Stimulated activated CD8-positive, alpha-beta memory T cell treated with anti-CD3 and anti-CD28 coated beads, Interleukin-4, amount 100 ng/mL, for 48 hours (primary cell): ENCODE data around the gene CCDC40.
A peak's percentile ranks its signal among the peaks of the same experiment; 100 is the strongest.

Experiments used
- DNase-seq: peaks from one replicate; pipeline ENCODE4 v3.0.0-alpha.2; 2020

Gene CCDC40

DNA sequence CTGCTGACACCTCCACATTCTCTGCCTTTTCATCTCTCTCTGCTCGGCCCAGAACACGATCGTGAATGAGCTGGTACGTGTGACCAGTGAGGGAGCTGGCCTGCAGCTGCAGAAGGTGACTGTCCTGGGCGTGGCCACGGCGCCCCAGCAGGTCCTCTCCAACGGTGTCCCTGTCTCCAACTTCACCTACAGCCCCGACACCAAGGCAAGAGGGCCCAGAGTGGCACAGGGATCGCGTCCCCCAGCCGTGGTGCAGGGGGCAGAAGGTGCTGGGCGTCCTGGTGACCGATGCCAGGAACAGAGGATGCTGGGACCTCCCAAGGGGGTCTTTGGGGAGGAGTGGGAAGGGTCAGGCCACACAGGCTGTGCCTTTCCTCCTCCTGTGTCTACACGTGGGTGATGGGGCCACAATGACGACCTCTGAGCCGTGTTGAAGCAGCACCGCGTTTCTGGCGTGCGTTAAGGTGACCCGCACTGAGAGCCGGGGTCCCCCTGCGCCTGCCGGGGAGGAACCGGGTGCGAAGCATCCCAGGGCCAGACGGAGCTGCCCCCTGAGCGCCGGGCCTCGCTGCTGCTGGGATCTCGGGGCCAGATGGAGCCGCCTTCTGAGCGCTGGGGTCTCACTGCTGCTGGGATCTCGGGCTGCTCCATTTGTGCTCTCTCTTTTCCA, 82.3 kb downstream of the CCDC40 start:
- DNase-seq, result no peak

DNA sequence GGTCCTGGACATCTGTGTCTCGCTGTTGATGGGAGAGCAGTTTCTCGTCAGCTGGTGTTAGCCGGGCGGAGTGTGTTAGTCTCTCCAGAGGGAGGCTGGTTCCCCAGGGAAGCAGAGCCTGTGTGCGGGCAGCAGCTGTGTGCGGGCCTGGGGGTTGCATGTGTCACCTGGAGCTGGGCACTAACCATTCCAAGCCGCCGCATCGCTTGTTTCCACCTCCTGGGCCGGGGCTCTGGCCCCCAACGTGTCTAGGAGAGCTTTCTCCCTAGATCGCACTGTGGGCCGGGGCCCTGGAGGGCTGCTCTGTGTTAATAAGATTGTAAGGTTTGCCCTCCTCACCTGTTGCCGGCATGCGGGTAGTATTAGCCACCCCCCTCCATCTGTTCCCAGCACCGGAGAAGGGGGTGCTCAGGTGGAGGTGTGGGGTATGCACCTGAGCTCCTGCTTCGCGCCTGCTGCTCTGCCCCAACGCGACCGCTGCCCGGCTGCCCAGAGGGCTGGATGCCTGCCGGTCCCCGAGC, 82.9 kb downstream of the CCDC40 start:
- no peak for DNase-seq

DNA sequence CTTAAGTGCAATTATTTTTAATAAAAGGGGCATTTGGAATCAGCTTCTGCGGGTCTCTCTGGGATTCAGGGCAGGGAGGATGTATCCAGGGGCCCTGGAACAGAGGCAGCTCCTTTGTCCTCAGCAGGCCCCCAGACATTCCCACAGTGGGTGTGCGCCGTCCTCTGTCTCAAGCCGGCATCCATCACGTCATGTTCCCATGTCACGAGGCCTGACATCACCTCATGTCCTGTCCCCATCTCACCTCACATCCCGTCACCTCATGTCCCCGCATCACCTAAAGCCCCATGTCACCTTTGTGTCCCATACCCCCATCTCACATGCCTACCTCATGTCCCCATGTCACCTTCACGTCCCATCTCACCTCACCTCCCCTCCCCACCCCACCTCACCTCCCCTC, 83.4 kb downstream of the CCDC40 start:
- no peak for DNase-seq

DNA sequence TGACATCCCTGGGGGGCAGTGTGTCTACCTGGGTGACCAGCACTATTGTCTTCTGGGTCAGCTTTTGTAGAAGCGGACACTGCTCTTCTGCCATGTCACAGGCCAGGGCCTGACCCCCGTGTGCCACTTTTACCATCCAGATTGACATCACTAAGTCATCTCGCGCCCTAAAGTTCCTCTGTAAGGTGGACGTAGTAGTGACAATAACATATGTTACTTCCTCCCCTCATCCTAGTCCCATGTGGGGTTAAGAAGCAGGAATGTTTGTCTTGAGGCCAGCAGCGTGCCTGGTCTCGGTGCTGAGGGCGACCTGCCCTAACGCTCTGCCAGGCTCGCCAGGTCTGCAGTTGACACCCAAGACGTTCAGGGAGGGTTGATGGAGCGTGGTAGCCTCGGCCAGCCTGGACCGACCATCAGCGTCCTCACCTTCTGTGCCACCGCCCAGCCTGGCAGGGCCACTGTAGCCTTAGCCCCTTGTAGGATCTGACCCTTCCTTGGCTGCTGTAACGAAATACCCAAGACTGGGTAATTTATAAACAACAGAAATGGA, 85.7 kb downstream of the CCDC40 start:
- DNase-seq, result no peak

DNA sequence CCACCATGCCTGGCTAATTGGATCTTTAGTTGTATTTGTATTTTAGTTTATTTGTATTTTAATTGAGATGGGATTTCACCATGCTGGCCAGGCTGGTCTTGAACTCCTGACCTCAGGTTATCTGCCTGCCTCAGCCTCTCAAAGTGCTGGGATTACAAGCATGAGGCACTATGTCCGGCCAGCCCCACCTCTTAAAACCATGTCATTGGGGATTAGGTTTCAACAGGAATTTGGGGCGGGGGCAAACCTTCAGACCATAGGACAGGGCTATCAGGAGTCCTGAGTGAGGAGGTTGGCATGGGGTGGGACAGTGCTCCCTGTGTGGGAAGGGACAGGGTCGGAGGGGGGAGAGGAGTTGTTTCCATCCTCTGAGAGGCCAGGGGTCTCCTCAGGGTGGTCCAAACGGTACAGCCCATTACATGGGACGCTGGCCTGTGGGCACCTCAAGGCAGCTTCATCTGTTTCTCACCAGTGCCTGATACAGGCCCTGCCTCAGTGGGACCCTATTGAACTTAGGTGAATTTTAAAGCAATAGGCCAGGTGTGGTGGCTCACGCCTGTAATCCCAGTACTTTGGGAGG, 86.6 kb downstream of the CCDC40 start:
- DNase-seq, result no peak

DNA sequence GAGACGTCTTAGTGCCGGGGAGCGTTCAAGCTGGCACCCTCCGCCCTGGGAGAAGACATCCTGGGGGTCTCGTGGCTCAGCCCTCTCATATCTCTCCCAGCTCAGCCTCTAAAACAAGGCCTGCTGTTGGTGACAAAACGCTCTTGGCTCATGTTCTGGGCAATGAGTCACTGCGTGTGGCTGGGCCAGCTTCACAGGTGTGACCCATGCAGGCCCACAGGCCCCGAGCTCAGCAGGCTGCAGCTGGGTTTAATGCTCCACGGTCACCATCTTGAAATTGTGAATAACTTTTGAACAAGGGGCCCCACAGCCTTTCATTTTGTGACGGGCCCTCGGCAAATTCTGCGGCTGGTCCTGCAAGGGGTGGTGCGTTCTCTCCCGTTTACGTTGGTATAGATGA, 87.3 kb downstream of the CCDC40 start:
- DNase-seq, result no peak

DNA sequence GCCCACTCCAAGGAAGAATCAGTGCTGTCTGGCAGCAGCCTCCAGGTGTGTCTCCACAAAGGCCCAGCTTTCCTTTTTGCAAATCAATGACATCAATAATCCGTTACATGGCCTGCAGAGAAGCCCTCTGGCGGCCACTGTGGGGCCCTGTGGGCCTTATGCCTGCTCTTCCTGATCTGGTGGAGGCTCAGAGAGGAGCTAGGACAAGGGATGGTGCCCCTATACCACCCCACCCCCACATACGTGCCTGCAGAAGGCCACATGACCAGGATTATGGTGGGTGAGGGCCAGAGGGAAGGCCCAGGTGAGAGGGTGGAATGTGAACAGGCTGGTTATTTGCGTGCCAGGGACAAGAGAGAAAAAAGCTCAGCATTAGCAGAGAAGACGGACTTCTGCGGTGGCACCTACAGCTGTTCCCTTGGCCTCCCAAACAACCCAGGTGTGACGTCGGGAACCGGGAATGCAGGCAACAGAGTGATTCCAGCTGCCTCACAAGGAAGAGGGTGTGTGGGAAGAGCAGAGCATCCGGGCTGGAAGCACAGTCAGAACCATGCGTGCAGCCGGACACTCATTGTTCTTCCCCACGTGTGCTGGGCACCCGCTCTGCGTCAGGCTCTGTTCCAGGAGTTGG, 88.0 kb downstream of the CCDC40 start:
- no peak for DNase-seq

DNA sequence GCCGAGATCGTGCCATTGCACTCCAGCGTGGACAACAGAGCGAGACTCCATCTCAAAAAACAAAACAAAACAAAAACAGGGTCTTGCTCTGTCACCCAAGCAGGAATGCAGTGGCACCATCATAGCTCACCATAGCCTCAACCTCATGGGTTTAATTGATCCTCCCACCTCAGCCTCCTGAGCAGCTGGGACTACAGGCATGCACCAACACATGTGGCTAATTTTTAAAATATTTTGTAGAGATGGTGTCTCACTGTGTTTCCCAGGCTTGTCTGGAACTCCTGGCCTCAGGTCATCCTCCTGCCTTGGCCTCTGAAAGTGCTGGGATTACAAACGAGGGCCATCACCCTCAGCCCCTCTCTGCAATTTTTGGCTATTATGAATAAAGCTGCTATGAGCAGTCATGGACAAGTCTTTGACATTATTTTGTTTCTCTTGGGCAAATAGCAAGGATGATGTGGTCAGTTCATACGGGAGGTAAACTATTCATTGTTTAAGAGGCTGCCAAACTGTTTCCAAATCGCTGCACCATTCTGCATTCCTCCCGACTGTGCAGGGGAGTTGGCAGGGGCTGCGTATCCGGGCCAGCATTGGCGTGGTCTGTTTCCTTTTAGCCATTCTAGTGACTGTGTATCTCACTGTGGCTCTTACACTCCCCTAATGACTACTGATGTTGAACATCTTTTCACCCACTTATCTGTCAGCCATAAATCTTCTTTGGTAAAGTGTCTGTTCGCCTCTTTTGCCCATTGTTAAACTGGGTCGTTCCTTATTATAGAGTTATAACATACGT, 89.4 kb downstream of the CCDC40 start:
- DNase-seq, result no peak

DNA sequence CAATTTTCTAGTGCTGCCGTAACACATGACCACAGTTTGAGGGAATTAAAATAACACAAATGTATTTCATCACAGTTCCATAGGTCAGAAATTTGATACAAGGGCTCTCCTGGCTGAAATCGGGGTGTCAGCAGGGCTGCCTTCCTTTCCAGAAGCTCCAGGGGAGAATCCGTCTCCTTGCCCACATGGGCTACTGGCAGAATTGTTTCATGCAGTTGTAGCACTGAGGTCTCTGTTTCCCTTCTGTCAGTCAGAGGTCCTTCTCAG, 89.9 kb downstream of the CCDC40 start:
- DNase-seq, result no peak

DNA sequence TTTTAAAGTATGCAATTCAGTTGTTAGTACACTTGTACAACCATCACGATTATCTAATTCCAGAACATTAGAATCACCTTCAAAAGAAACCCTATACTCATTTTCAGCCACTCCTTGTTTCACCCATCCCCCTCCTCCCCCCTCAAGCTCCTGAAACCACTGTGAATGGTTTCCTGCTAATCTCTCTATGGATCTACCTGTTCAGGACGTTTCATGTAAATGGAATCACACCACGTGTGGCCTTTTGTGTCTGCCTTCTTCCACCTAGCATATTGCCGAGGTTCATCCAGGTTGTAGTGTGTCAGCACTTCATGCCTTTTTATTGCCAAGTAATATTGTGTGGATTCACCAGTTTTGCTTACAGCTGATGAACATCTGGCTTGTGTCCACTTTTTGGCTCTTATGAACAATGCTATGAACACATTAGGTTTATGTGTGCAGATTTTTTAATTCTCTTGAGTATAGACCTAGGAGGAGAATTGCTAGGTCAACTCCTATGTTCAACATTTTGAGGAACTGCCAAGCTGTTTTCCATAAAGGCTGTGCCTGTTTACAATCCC, 92.6 kb downstream of the CCDC40 start:
- no peak for DNase-seq

DNA sequence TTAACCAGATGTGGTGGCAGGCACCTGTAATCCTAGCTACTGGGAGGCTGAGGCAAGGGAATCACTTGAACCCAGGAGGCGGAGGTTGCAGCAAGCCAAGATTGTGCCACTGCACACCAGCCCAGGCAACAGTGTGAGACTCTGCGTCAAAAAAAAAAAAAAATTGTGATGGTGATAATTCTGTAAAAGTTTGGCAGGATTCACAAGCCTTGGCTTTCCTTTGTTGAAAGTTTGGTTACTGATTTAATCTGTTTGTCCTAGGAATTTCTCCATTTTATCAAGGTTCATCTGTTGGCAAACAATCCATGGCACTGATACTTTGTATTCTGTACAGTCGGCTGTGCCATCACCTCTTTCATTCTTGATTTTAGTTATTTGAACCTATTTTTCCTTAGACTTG, 94.5 kb downstream of the CCDC40 start:
- DNase-seq, result no peak

DNA sequence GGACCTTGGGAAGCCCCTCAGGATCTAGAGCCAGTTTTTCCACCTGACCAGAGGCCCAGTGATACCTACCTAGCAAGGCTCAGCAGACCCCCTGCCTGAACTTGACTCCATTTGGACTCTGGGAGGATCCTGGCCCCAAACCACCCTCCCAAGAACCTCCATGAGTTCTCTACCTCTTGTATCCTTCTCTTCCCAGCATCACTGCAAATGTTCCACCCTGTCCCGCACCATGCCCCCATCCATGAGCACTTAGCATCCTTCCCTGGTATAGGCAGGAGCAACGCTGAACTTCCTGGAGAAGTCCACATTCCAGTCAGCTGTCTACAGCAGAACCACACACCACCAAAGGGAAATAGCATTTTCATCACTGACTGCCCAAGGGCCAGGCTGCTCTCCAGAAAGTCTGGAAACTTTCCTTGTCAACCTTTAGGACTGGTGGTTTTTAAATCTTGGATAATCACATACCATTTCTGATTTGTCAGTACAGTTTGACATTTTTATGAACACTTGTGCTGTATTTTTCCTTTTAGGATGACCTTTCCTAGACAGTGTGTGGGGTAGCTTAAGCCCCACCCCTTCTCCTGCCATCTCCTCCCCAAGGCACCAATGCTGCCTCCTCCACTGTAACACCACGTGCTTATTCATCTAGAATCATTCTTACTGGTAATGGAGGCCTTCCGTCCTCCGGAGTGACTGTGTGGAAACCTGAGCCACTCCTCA, 96.6 kb downstream of the CCDC40 start:
- DNase-seq, result no peak

DNA sequence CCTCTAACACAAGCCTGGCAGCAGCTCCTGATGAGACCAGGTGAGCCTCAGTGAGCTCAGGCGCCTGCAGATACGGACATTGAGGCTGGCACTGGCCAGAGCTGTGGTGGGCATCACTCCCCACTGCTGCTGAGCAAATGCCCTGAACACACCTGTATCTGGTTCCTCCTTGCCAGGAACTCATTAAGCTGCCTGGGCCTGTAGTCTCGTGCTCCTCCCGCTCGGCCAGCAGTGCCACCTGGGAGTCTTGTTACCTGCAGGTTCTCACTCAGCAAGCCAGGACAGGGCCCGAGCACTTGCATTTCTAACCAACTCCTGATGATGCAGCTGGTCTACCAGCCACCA, 97.2 kb downstream of the CCDC40 start:
- no peak for DNase-seq

DNA sequence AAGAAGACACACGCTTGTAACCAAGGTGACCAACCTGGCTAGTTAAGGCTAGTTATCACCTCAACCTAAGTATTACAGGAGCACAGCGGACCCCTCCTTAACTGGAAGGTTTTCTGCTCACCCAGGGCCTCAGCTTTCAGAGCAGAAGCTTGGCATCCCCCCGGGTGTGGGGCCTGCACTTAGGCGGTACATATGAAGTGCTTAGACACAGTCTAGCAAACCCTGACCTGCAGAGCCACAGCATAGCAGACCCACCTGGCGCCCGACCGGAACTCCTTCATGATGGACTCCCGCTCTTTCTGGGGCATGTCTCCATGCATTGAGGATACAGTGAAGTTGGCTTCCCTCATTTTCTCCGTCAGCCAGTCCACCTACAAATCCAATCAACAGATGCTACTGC, 100.7 kb downstream of the CCDC40 start:
- no peak for DNase-seq

DNA sequence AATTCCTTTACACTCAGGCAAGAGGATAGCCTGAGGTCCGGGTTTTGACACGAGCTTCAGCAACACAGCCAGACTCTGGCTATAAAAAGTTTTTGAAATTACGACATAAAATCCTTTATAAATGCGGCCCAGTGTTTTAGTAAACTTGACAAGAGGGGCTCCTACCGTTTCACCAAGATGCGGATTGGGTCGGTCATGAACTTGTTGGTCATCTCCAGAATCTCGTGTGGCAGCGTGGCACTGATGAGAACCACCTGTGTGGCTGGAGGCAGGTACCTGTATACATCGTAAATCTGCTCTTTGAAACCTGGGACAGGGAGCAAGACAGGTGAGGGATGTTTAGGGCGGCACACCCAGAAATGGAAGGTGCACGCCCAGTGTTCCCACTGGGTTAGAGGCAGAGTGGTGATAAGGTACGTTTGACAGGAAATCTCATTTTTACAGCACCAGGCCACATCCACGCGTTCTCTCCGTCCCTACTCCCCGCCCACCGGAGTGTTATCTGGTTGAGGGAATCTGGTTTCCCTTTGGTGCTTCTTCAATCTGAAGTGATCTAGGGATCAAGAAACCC, 102.5 kb downstream of the CCDC40 start:
- DNase-seq, result no peak

DNA sequence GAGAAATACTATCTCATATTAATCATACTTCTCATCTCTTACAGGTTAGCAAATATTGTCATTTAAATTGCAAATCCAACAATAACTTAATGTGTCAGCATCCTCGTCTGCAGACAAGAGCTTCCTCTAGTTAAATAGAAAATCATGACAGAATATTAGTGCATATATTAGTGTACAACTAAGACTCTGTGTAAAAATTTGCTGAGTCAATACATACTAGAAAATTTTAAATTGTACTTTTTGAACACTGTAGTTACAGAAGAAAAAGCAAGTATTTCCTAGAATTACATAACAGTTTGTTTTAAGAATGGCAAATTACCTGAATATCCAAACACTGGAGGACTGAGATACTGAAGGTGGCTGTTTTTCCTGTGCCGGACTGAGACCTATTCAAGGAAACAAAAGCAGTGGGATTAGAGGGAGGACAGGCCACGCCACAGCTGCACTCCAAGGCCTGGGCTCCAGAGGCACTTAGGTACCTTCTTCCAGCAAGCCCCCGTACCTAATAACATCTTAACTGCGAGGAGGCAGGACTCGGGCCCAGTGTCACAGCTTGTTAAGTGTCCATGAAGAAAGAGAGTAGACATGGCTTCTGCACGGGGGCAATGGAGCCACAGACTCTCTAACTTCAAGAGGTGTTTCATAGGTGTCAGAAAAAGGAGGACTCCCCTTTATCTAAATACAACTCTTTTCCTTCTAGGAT, 105.2 kb downstream of the CCDC40 start:
- DNase-seq, result no peak

DNA sequence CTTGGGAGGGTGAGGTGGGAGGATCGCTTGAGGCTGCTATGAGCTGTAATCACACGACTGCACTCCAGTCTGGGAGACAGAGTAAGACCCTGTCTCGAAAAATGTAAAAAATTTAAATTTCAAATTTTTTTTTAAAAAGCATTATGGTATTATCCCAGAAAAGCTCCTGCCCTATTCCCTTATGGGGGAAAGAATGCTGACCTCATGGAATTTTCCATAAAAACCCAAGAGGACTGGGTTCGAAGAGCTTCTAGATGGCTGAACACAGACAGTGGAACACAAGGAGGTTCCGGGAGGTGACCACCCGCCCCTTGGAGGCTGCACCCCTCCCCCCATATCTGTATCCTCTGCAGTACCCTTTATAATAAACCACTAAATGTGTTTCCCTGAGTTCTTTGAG, 106.5 kb downstream of the CCDC40 start:
- DNase-seq, result no peak

DNA sequence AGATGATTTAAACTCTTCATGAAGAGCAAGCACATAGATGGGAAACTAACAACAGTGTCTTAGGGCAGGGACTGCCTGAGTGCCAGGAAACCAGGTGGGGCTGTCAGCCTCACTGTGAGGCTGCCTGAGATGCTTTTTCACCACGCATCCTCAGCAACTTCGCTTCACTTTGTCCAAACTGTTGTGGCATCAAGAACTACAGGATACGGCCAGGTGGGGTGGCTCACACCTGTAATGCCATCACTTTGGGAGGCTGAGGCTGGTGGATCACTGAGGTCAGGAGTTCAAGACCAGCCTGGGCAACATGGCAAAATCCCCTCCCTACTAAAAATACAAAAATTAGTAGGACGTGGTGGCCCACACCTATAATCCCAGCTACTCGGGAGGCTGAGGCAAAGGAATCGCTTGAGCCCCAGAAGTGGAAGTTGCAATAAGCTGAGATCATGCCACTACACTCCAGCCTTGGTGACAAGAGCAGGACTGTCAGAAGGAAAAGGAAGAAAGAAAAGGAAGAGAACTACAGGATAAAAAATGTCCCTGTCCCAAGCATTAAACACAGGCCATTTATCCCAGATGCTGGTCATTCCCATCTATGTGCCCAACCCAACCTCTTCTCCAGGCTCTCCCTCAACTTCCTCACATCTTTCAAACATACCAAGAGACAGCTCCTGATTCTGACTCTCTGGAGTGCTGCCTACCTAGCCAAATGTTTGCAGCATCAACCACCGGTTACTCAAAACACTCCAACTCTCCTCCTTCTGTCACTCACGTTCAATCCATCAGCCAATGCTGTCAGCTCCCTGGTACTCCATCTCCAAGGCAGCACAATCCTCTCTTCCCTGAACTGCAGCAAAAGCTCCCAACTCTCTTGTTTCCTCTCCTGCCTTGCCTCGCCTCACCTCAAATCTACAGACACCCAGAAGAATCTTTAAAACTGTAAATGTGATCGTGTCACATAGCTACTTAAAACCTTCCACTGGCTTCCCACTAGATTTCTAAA, 108.9 kb downstream of the CCDC40 start:
- no peak for DNase-seq

DNA sequence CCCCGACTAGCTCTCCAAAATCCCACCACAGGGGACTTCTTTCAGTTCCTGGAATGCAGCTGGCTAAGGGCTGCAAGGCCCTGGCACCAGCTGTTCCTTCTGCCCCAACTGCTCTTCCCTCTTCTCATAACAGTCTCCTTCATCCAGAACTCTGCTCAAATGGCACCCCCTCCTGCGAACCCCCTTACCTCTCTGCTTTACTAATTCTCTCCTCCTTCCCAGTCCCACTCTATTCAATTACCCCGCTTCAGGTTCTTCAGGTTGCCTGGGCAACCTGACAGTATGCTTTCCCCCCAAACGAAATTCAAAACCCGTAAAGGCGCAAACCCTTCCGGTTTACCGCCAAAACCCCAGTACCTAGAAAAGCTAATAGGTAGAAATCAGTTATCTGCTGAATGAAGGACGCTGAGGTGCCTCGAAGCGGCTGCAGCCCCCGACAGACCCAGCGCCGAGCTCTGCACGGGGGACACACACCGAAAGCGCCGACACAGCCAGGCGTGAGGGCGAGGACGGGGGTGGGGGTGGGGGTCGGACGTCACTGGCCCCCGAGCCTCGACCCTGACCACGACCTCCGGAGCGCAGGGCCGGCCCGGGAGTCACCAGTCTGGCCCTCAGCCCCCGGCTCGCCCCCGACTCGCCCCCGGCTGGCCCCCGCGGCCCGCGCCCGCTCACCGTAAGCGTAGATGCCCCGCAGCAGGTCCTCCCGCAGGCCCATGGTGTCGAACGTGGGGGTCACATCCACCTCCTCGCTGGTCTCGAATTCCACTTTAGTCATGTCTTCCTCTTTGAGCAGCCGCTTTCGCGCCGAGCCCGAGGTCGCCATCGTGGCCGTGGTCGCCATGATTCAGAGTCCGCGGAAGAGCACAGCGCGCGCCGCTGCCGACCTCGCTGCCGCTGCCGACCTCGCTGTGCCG, 109.9 kb downstream of the CCDC40 start:
- DNase-seq, result peak; percentile 37
